Activated CD4-positive, CD25-positive, alpha-beta regulatory T cell treated with anti-CD3 and anti-CD28 coated beads, Interleukin-2, amount 50 U/mL, for 72 hours (primary cell): Measurements from ENCODE around the gene UBE2J1.
"Not testable (repeated sequence)": the region's sequence is repeated elsewhere in the genome, so short reads cannot be mapped to it uniquely, and the experiment has no call there.

Source experiments
- DNase-seq: peaks from one replicate; pipeline ENCODE4 v3.0.0; 2021

Gene UBE2J1

GRCh38 chr6:89352278-89353117 is at the start of gene UBE2J1:
Gene UBE2J1, minus strand, starts transcription at chr6:89352722. Its CDS starts 153 bp downstream, at chr6:89352569.
- peak; percentile 84 for DNase-seq

GRCh38 chr6:89400912-89401399 is 48.4 kb upstream of the UBE2J1 start:
- no peak for DNase-seq

- no peak for DNase-seq
These were observed 47.5 kb upstream of the UBE2J1 start for GRCh38 chr6:89400050-89400449.

- DNase-seq = no peak
These were observed 46.4 kb upstream of the UBE2J1 start for GRCh38 chr6:89398762-89399525.

DNA sequence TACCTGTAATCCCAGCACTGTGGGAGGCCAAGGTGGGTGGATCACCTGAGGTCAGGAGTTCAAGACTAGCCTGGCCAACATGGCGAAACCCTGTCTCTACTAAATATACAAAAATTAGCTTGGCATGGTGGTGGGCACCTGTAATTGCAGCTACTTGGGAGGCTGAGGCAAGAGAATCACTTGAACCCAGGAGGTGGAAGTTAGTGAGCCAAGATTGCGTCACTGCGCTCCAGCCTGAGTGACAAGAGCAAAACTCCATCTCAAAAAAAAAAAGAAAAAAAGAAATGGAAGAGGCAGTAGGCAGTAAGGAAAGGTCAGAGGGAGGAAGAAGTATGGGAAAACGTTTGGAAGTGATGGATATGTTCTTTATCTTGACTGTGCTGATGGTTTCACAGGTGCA is 45.4 kb upstream of the UBE2J1 start:
- DNase-seq = not testable (repeated sequence)

GRCh38 chr6:89393659-89394058 is 41.1 kb upstream of the UBE2J1 start:
- DNase-seq = no peak

- DNase-seq = no peak
These were observed 40.3 kb upstream of the UBE2J1 start for GRCh38 chr6:89392823-89393222.

DNA sequence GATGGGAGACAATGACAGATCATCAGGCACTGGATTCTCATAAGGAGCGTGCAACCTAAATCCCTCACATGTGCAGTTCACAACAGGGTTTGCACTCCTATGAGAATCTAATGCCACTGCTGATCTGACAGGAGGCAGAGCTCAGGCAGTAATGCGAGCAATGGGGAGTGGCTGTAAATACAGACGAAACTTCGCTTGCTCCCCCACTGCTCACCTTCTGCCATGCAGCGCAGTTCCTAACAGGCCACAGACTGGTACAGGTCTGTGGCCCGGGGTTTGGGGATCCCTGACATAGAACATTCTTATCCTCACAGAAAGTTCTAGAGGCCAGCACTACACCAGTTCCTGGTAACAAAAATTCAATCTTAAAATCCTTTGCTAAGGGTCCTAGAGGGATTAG is 36.3 kb upstream of the UBE2J1 start:
- no peak for DNase-seq

DNA sequence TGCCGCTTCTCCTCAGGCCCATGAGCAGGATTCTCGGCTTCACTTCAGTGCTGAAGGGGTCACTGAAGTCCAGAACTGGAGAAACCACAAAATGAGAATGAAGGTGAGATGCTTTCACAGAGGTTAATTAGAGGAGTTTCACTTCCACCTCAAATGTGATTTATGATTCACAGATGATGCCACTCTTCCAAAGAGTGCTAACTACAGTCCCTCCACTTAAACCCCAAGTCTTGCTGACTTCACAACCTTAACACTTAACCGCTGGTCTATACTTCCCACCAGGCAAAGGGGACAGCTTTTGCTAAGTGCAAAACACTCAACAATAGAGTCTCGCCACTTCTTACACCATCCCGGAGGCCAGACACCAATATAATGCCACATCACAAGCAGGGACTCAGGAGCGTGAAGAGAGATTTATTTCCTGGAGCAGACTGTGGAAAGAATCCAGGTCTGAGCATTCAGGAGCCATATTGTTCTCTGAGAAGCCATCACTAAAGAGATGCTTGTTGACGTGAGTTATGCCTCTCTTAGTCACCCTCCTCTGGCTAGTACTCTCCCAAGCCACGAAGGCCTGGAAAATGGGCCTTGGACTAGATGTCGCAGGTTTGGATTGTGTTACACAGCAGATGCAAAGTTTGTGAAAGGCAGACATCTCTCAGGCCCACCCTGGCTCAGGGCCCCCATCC is 35.1 kb upstream of the UBE2J1 start:
- no peak for DNase-seq

GRCh38 chr6:89386917-89387491 is 34.5 kb upstream of the UBE2J1 start:
- DNase-seq = no peak

DNA sequence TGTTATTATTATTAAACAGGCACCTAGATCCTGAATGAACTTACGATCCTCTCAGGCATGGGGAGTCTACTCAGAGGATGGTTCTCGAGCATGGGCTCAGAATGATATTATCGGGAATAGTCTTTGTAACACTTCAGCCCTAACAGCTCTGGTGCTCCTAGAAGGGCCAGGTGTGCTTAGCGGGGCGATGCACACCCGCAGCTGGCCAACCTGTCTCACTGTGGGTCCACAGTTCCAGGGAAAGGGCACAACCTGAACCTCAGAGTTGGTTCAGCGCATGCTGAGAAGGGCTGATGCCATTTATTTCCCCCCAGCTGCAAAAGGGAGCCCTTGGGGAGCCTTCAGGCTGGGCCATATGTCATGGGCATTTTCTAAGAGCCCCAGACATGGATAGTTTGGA is 33.3 kb upstream of the UBE2J1 start:
- no peak for DNase-seq

DNA sequence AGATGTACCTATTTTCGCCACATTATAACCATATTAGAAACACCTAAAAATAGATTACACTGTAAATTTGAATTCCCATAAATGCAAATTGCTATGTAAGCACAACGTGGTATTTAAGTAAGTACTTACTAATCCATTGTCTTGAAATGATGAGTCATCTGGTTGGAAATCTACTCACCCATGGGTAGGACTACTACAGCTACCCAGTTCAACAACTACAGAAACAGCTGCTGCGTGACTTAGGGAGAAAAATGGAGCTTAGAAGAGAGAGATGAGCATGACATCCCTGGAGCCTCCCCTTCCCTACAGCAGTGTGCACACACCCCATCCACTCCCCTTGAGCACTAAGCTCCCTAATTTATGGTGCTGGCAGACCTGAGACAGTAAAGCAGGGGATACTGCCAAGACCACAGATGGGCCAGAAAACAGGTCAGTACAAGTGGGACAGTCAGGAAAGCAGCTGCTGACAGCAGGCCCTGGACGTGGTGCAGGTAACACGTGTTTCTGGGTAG is 32.7 kb upstream of the UBE2J1 start:
- DNase-seq = no peak

DNA sequence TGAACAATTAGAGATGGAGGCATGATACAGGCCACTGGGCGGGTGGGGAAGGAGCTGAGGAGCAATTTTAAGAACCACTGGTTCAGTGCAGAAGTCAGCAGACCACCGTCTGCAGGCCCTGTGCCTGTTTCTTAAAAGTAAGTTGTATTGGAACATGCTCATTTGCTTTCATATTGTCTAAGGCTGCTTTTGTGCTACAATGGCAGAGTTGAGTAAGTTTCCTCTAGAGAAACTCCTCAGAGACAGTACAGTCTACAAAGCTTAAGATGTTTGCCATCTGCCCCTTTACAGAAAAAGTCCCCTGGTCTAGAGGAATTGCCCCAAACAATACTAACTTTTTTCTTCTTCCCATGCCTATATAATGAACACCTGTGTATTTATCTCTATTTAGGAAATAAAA is 28.5 kb upstream of the UBE2J1 start:
- DNase-seq = no peak

GRCh38 chr6:89379281-89379680 is 26.8 kb upstream of the UBE2J1 start:
- no peak for DNase-seq

- DNase-seq = no peak
These were observed 26.1 kb upstream of the UBE2J1 start for GRCh38 chr6:89378628-89379027.

- peak; percentile 41 for DNase-seq
These were observed 23.1 kb upstream of the UBE2J1 start for GRCh38 chr6:89375427-89376267.

GRCh38 chr6:89372506-89372901 is 20.0 kb upstream of the UBE2J1 start:
- no peak for DNase-seq

GRCh38 chr6:89371849-89372505 is 19.5 kb upstream of the UBE2J1 start:
- DNase-seq = peak; percentile 78

DNA sequence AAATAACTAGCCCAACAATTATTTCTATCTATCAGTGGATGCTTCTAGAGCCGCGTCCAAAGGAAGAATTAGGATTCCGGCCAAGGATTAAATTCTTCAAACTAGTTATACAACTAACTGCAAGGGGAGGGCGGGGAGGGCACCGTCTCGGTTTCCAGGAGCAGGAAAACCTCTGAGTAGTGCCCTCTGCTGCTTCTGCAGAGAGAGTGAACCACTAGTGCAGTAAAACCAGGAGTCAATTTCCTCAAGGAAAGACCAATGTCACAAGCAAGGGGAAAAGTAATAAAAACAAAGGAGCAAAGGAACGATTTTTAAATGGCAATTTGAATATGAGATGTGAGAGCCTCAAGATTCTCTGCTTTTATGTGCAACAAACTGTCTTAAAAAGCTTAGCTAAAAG is 16.5 kb upstream of the UBE2J1 start:
- no peak for DNase-seq

DNA sequence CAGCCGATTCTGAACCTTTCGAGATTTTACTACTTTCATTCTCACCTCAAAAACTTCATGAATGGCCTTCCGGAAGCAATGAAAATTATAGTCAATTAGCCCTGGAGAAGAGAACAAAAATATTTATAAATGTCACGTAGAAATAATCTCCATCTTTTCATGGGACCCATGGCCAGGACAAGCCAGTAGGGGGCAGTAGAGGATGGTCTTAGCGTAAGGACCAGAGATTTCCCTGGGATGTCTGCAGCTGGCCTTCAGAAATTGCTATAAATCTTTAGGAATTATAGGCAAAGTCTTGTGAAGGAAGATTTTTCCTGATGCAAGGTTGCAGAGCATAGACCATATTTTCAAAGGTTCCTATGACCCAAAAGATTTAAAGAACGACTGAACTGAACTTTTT is 15.6 kb upstream of the UBE2J1 start:
- peak; percentile 65 for DNase-seq

DNA sequence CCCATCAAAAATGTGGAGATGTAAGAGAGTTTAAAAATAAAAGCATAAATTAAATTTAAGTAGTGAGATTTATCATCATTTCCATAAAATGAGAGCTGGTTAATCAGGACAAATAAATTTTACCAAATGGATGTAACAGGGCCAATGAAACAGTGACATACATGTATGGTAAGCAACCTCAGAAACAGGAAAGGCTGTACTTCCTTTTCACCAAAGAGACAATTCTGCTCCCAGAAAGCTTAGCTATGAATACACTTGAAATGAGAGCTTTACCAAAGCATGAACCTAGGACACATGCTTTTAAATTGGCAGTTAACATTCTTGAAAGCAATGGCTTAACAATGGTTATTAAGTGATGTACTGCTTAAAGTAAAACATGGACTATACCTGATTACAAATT is 12.1 kb upstream of the UBE2J1 start:
- no peak for DNase-seq
